Vagina (tissue), 2 donors: ENCODE measurements around the gene IFIT3.
A peak's percentile ranks its signal among the peaks of the same experiment; 100 is the strongest.

Experiments used
- POLR2A ChIP-seq, 2 donors: fragments of 450-650 bp; IDR thresholded peaks; one replicate each; pipeline ENCODE4 v1.6.1; 2017; ENCODE audit warnings: antibody characterized with exemption in 2 of 2, mild to moderate bottlenecking in 2 of 2, moderate library complexity in 2 of 2
- POLR2AphosphoS5 ChIP-seq, 2 donors: sonication (generic); formaldehyde crosslinking; IDR thresholded peaks; one replicate each; pipeline ENCODE4 v1.9.0; 2017; ENCODE audit warnings: antibody characterized with exemption in 2 of 2, mild to moderate bottlenecking in 2 of 2, low read depth in 1 of 2; ENCODE audit not compliant: insufficient read depth in 1 of 2
- TF ChIP-seq, protein P1 (sequence below), 3 experiments: fragments of 450-650 bp in 2 of 3; fragments of 200-600 bp in 1 of 3; sonication (generic) in 1 of 3; IDR thresholded peaks; one replicate each; pipeline ENCODE4 v1.5.1; 2017 to 2019; ENCODE audit warnings: antibody characterized with exemption in 3 of 3, mild to moderate bottlenecking in 2 of 3, moderate library complexity in 2 of 3

DNA sequence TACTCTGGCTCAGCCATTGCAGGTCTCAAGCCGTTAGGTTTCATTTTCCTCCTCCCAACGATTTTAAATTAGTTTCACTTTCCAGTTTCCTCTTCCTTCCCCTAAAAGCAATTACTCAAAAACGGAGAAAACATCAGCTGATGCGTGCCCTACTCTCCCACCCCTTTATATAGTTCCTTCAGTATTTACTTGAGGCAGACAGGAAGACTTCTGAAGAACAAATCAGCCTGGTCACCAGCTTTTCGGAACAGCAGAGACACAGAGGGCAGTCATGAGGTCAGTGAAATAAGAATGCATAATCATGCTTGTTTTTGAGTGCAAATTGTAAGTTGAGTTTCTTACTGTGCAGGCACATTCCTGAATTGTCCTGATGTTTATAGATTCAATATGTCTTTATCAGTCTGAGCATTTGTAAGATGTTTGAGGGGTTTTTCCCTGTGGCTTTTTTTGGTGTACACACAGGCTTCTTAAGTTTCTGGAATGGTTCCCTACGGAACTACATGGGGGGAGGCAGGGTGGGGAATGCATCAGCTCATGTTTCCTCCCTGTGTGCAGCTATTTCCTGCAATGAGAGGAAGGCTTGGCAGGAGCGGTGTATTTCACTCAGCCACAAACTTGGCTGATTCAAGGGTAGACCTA is at the start of gene IFIT3:
- TF ChIP-seq, protein P1, sequence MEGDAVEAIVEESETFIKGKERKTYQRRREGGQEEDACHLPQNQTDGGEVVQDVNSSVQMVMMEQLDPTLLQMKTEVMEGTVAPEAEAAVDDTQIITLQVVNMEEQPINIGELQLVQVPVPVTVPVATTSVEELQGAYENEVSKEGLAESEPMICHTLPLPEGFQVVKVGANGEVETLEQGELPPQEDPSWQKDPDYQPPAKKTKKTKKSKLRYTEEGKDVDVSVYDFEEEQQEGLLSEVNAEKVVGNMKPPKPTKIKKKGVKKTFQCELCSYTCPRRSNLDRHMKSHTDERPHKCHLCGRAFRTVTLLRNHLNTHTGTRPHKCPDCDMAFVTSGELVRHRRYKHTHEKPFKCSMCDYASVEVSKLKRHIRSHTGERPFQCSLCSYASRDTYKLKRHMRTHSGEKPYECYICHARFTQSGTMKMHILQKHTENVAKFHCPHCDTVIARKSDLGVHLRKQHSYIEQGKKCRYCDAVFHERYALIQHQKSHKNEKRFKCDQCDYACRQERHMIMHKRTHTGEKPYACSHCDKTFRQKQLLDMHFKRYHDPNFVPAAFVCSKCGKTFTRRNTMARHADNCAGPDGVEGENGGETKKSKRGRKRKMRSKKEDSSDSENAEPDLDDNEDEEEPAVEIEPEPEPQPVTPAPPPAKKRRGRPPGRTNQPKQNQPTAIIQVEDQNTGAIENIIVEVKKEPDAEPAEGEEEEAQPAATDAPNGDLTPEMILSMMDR (IDR thresholded peaks at IDR 0.05) = no peak
- TF ChIP-seq POLR2A (IDR thresholded peaks at IDR 0.05) (no peak), POLR2AphosphoS5 (IDR thresholded peaks at IDR 0.05; ENCODE audit: insufficient read depth in 1 of 2, low read depth in 1 of 2) (peak; percentile 20 to 76)
